Measurements from ENCODE around the gene WNT7A.
"Not testable (repeated sequence)": the region's sequence is repeated elsewhere in the genome, so short reads cannot be mapped to it uniquely, and the experiment has no call there.

The WNT7A gene

GRCh38 chr3:13865581-13865980 lies 14.3 kb downstream of the WNT7A start:
- no peak for DNase-seq (ENCODE audit: low read depth in 2 of 2)

- no peak for DNase-seq (ENCODE audit: low read depth in 2 of 2)
Measured at GRCh38 chr3:13865106-13865505, 14.8 kb downstream of the WNT7A start.

- DNase-seq (ENCODE audit: low read depth in 2 of 2) = no peak
Measured at GRCh38 chr3:13863965-13864595, 15.8 kb downstream of the WNT7A start.

GRCh38 chr3:13863382-13863952 lies 16.4 kb downstream of the WNT7A start:
- DNase-seq (ENCODE audit: low read depth in 2 of 2) = no peak

GRCh38 chr3:13861461-13861860 lies 18.4 kb downstream of the WNT7A start:
- DNase-seq (ENCODE audit: low read depth in 2 of 2) = no peak

GRCh38 chr3:13860001-13860400 lies 19.9 kb downstream of the WNT7A start:
- no peak for DNase-seq (ENCODE audit: low read depth in 2 of 2)

- DNase-seq (ENCODE audit: low read depth in 2 of 2) = no peak
Measured at GRCh38 chr3:13858768-13859520, 20.9 kb downstream of the WNT7A start.

GRCh38 chr3:13857702-13858380 lies 22.0 kb downstream of the WNT7A start:
- no peak for DNase-seq (ENCODE audit: low read depth in 2 of 2)

- DNase-seq (ENCODE audit: low read depth in 2 of 2) = not testable (repeated sequence)
Measured at GRCh38 chr3:13856628-13857027, 23.2 kb downstream of the WNT7A start.

GRCh38 chr3:13856006-13856405 lies 23.9 kb downstream of the WNT7A start:
- DNase-seq (ENCODE audit: low read depth in 2 of 2) = no peak

GRCh38 chr3:13854492-13854891 lies 25.4 kb downstream of the WNT7A start:
- DNase-seq (ENCODE audit: low read depth in 2 of 2) = no peak

GRCh38 chr3:13853978-13854296 lies 25.9 kb downstream of the WNT7A start:
- no peak for DNase-seq (ENCODE audit: low read depth in 2 of 2)

GRCh38 chr3:13853256-13853977 lies 26.5 kb downstream of the WNT7A start:
- no peak for DNase-seq (ENCODE audit: low read depth in 2 of 2)

- DNase-seq (ENCODE audit: low read depth in 2 of 2) = no peak
Measured at GRCh38 chr3:13852638-13853009, 27.2 kb downstream of the WNT7A start.

- DNase-seq (ENCODE audit: low read depth in 2 of 2) = no peak
Measured at GRCh38 chr3:13851997-13852637, 27.8 kb downstream of the WNT7A start.

GRCh38 chr3:13851091-13851849 lies 28.6 kb downstream of the WNT7A start:
- no peak for DNase-seq (ENCODE audit: low read depth in 2 of 2)

- DNase-seq (ENCODE audit: low read depth in 2 of 2) = no peak
Measured at GRCh38 chr3:13850161-13850945, 29.5 kb downstream of the WNT7A start.

- no peak for DNase-seq (ENCODE audit: low read depth in 2 of 2)
Measured at GRCh38 chr3:13849018-13849417, 30.9 kb downstream of the WNT7A start.

- no peak for DNase-seq (ENCODE audit: low read depth in 2 of 2)
Measured at GRCh38 chr3:13846716-13847570, 32.9 kb downstream of the WNT7A start.
